Keratinocyte (primary cell): ENCODE measurements around the gene DPM2. TPM values are rescaled to one million over a fixed set of nuclear protein-coding genes. Genes with fewer than 3 reads are reported as not detected.

Source experiments
- DNase-seq: peaks from one replicate; pipeline ENCODE4 v3.0.0-alpha.2; 2011; ENCODE audit warnings: low read depth, missing footprints, low spot score
- FAIRE-seq: peaks from 2 replicates; lab custom pipeline; 2011; peaks lifted over from hg19 to GRCh38; lab: Jason Lieb, UNC
- H2AFZ ChIP-seq: 2 replicates; pipeline ENCODE4 v1.6.0; 2012; ENCODE audit warnings: low read length, control low read depth, inconsistent platforms; ENCODE audit not compliant: control insufficient read depth
- H3K27ac ChIP-seq: 2 replicates; pipeline ENCODE4 v1.5.1; 2011; ENCODE audit warnings: low read length; ENCODE audit not compliant: control insufficient read depth, insufficient read depth
- H3K27me3 ChIP-seq: 3 replicates; pipeline ENCODE4 v1.6.0; 2011; ENCODE audit warnings: low read length; ENCODE audit not compliant: control insufficient read depth, insufficient read depth; ENCODE audit errors: extremely low read depth
- H3K36me3 ChIP-seq, 2 experiments: 2 replicates in 1 of 2; 3 replicates in 1 of 2; pipeline ENCODE4 v1.5.1; 2011; ENCODE audit warnings: low read length in 2 of 2, mild to moderate bottlenecking in 1 of 2; ENCODE audit not compliant: control insufficient read depth in 2 of 2, insufficient read depth in 2 of 2; ENCODE audit errors: extremely low read depth in 1 of 2
- H3K4me1 ChIP-seq: 3 replicates; pipeline ENCODE4 v1.5.1; 2011; ENCODE audit warnings: low read length; ENCODE audit not compliant: control insufficient read depth, insufficient read depth; ENCODE audit errors: extremely low read depth
- H3K4me2 ChIP-seq: 3 replicates; pipeline ENCODE4 v1.6.0; 2011; ENCODE audit warnings: low read depth, low read length; ENCODE audit not compliant: control insufficient read depth, insufficient read depth; ENCODE audit errors: extremely low read depth
- H3K4me3 ChIP-seq, 3 experiments: fragments of 200-600 bp in 1 of 3; sonication (generic) in 1 of 3; 2 replicates in 2 of 3; 3 replicates in 1 of 3; pipeline ENCODE4 v1.5.1; 2011 to 2016; ENCODE audit warnings: low read length in 3 of 3, mild to moderate bottlenecking in 3 of 3, control low read depth in 2 of 3, inconsistent platforms in 1 of 3, low read depth in 1 of 3, mixed read lengths in 1 of 3, mixed run types in 1 of 3, moderate library complexity in 1 of 3; ENCODE audit not compliant: control insufficient read depth in 2 of 3, insufficient read depth in 2 of 3; ENCODE audit errors: extremely low read depth in 1 of 3
- H3K79me2 ChIP-seq: 2 replicates; pipeline ENCODE4 v1.6.0; 2012; ENCODE audit warnings: low read length; ENCODE audit not compliant: control insufficient read depth, insufficient read depth
- H3K9ac ChIP-seq: 3 replicates; pipeline ENCODE4 v1.6.0; 2011; ENCODE audit warnings: low read length; ENCODE audit not compliant: control insufficient read depth, insufficient read depth; ENCODE audit errors: extremely low read depth
- H3K9me1 ChIP-seq: 3 replicates; pipeline ENCODE4 v1.6.0; 2011; ENCODE audit warnings: low read length; ENCODE audit not compliant: control insufficient read depth, insufficient read depth; ENCODE audit errors: extremely low read depth
- H3K9me3 ChIP-seq: 2 replicates; pipeline ENCODE4 v1.5.1; 2012; ENCODE audit warnings: low read depth, low read length; ENCODE audit not compliant: control insufficient read depth
- H4K20me1 ChIP-seq: 3 replicates; pipeline ENCODE4 v1.6.0; 2011; ENCODE audit warnings: low read length; ENCODE audit not compliant: control insufficient read depth, insufficient read depth; ENCODE audit errors: extremely low read depth
- CTCF ChIP-seq, 3 experiments: IDR thresholded peaks in 1 of 3; conservative IDR thresholded peaks in 1 of 3; optimal IDR thresholded peaks in 1 of 3; 2 replicates in 2 of 3; 3 replicates in 1 of 3; pipeline versions ENCODE3 to v1.5.1; 2011; ENCODE audit warnings: low read length in 3 of 3, mild to moderate bottlenecking in 3 of 3, moderate library complexity in 2 of 3, control low read depth in 1 of 3, inconsistent platforms in 1 of 3; ENCODE audit not compliant: insufficient read depth in 2 of 3; ENCODE audit errors: extremely low read depth in 1 of 3
- EZH2 ChIP-seq: IDR thresholded peaks from one replicate; pipeline ENCODE4 v1.6.1; 2012; ENCODE audit warnings: inconsistent platforms, mild to moderate bottlenecking, low read length, moderate library complexity
- dilution Hi-C: fragments of 300-500 bp; cut with MboI; formaldehyde crosslinking; loops from one replicate; pipeline ENCODE4 v1.7.0; 2020; ENCODE audit warnings: low sequenced_read_pairs; ENCODE audit not compliant: extremely low pct_ligation_motif_present
- polyA plus RNA-seq, 5 experiments: library from polyadenylated mRNA; depleted of rRNA in 3 of 5; stranded (reverse) in 3 of 5; stranded (forward) in 1 of 5; unstranded in 1 of 5; fragments of >200 nt; gene quantifications; 1 replicate in 1 of 5; 2 replicates in 3 of 5; 3 replicates in 1 of 5; pipeline versions ENCODE4 v1.2.1 to v1.2.3, GENCODE V29; 2011 to 2012; ENCODE audit warnings: missing spikeins in 2 of 5, low read depth in 1 of 5, low replicate concordance in 1 of 5

DPM2 gene
- polyA plus RNA-seq, 1 donor (not counting 4 experiments of a cell fraction or from before 2014, with no cell fraction given), result 31.1 TPM

- DNase-seq, result no peak
- Histone ChIP-seq H3K4me3 (no peak overlapping the region), H3K79me2 (peaks cover 2% of the 10 kb centered on the region), H3K4me2 (no peak overlapping the region), H3K9me1 (peaks cover 2% of the 10 kb centered on the region), H2AFZ (no peak overlapping the region), H3K27me3 (no peaks in the 10 kb centered on the region), H3K27ac (no peak overlapping the region), H3K9ac (no peak overlapping the region), H3K36me3 (no peaks in the 10 kb centered on the region), H4K20me1 (no peaks in the 10 kb centered on the region), H3K9me3 (no peaks in the 10 kb centered on the region), H3K4me1 (peaks cover 12% of the 10 kb centered on the region)
- no peak for FAIRE-seq
- dilution Hi-C loops, result no loop called here
- TF ChIP-seq EZH2, result no peak
- no peak for TF ChIP-seq CTCF (optimal IDR thresholded peaks at IDR 0.05 in 1 of 3, IDR thresholded peaks at IDR 0.05 in 1 of 3, conservative IDR thresholded peaks at IDR 0.05 in 1 of 3; ENCODE audit: extremely low read depth in 1 of 3, insufficient read depth in 2 of 3, low read length in 3 of 3)
Measured at GRCh38 chr9:127950513-127951289, 13.0 kb upstream of the DPM2 start.

GRCh38 chr9:127949827-127950512 is 12.3 kb upstream of the DPM2 start:
- Histone ChIP-seq H3K9me3 (no peaks in the 10 kb centered on the region), H3K9ac (no peak overlapping the region), H3K36me3 (peaks cover 0 to 3% of the 10 kb centered on the region in 2 experiments), H3K4me2 (no peak overlapping the region), H3K27me3 (no peaks in the 10 kb centered on the region), H3K9me1 (peaks cover under 1% of the 10 kb centered on the region), H4K20me1 (no peaks in the 10 kb centered on the region), H3K4me3 (no peak overlapping the region), H3K79me2 (peaks cover 2% of the 10 kb centered on the region), H2AFZ (no peak overlapping the region), H3K27ac (no peak overlapping the region), H3K4me1 (peaks cover 5% of the 10 kb centered on the region)
- dilution Hi-C loops, result loop anchor here (25.0 kb wide), 1 partner anchor 112 kb away; the partner anchor contains the start of genes NAIF1 and SLC25A25
- FAIRE-seq (no peak), DNase-seq (no peak)
- TF ChIP-seq CTCF (optimal IDR thresholded peaks at IDR 0.05 in 1 of 3, IDR thresholded peaks at IDR 0.05 in 1 of 3, conservative IDR thresholded peaks at IDR 0.05 in 1 of 3; ENCODE audit: extremely low read depth in 1 of 3, insufficient read depth in 2 of 3, low read length in 3 of 3) (no peak), EZH2 (no peak)
